GM18951 (cell line): ENCODE measurements around the gene PXDC1.

Experiments used
- POLR2A ChIP-seq: IDR thresholded peaks from 4 replicates; pipeline ENCODE4 v1.6.1; 2011; ENCODE audit warnings: mild to moderate bottlenecking; ENCODE audit not compliant: insufficient read length, insufficient read depth; ENCODE audit errors: extremely low read depth
- in situ Hi-C: fragments of 300-500 bp; cut with MboI; formaldehyde crosslinking; loops from one replicate; pipeline ENCODE4 v1.12.0; 2022; ENCODE audit warnings: low sequenced_read_pairs, mixed read lengths, inconsistent platforms; ENCODE audit not compliant: unreplicated experiment

Gene PXDC1

DNA sequence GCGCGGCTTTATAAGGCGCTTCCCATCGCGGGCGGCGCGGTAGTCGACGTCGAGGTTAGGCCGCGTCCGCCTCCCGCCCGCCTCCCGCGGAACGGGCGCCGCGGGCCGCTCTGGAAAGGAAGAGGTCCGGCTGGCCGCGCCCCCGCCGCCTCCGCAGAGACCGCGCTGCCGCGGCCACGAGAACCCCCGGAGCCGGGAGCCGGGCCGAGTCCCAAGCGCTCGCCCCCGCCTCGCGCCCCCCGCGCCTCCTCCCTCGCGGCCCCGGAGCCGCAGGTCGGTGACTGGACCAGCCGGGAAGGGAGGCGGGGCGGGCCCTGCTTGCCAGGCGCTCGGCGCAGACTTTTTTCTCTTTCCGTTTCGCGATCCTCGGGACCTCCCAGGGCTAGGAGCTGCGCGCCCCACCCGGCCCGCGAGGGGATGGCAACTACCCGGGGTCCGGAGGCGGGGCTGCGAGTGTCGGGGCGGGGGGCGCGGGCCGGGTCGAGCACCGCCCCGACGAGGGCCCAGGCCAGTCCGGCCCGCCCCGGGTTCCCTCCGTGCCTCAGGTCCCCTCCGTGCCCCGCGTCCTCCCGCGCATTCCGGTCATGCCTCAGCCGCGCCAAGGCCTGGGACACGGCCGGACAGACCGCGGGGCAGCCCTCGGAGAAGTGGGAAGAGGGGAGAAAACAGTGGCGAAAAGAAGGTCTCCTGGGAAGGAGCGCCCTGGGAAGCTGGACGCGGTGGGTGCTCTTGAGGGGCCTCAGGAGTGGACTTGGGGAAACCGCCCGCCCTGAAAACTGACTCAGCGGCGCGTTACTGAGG, 417 bp upstream of the PXDC1 start:
- no peak for TF ChIP-seq POLR2A
- in situ Hi-C loops, result no loop called here

- in situ Hi-C loops, result no loop called here
- no peak for TF ChIP-seq POLR2A
Observed at GRCh38 chr6:3750317-3751076, 1.0 kb downstream of the PXDC1 start.

GRCh38 chr6:3749977-3750316, 1.6 kb downstream of the PXDC1 start:
- TF ChIP-seq POLR2A, result no peak
- in situ Hi-C loops, result loop anchor here (10.0 to 25.0 kb wide), 2 partner anchors 225 to 412 kb away; no protein-coding TSS in a partner anchor

DNA sequence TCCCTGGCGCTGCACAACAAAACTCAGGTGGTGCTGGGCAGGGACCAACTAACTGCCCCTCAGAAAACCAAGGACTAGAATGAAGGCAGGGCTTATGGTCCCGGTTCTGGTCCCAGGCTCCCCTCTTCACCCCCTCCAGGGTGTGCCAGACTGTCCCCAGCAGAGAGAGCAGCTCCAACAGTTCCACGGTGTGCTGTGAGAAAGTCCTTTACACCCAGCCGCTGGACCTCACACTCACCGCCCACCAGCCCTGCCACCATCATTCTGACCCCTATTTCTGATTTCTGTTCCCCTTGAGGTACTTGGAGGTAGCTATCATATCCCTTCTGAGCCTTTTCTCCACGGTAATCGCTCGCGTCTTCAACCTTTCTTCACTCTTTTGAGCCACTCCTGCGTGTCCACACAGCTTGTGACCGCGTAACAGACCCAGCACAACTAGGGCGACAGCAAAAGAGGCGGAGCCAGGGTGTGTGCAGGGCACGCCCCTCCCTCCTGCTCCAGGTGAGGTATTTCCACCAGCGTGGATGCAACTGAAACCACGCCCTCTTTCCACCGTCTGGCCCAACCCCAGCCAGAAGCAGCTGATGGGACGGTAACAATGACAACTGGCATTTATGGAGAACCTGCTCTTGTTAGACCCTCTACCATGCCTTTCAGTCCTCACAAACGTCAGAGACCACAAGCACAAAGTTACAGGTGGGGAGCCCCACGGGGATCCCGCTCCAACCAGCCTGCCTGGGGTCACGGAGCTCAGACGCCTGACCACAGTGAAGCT, 2.3 kb downstream of the PXDC1 start:
- in situ Hi-C loops, result loop anchor here (10.0 to 25.0 kb wide), 2 partner anchors 226 to 413 kb away; no protein-coding TSS in a partner anchor
- TF ChIP-seq POLR2A, result no peak

DNA sequence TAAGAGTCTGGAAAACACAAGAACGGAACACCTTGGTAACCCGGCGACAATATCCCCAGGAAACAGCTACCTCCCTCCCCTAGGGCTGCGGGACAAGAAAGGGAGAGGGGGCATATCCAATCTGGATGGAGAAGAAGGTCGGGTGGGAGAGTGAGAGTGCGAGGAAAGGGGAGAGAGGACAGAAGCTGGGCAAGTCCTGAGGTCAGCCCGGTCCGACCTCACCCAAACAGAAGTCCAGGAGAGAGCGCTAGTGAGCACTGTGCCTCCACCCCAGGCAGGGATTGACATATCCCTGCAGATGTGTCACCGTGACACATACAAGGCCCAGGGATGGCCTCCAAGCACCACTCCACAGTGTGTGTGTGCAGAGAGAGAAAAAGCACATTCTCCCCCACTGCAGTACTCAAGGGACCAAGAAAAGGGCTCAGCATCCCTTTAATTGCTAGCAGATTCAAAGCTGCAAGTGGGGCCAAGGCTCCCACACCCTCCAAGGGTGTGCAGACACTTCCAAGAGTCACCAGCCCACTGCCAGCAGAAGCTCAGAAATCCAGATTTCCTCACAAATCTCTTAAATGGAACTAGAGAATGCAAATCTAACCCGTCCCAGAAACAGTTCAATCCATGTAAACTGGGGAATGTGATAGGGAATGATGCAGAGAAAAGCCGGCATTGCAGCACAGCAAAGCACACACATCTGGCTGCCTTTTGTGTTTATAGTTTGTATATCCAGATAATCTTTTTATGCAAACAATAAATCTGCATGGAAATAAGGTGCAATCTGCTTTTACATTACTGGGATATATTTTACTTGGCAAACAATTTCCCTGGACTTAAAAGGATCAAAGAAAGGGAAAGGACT, 3.1 kb downstream of the PXDC1 start:
- TF ChIP-seq POLR2A, result no peak
- in situ Hi-C loops, result loop anchor here (10.0 to 25.0 kb wide), 2 partner anchors 226 to 414 kb away; no protein-coding TSS in a partner anchor

- no peak for TF ChIP-seq POLR2A
- in situ Hi-C loops, result loop anchor here (10.0 to 25.0 kb wide), 2 partner anchors 228 to 415 kb away; no protein-coding TSS in a partner anchor
Observed at GRCh38 chr6:3747100-3747737, 4.3 kb downstream of the PXDC1 start.

GRCh38 chr6:3746696-3747095, 4.8 kb downstream of the PXDC1 start:
- in situ Hi-C loops, result loop anchor here (10.0 to 25.0 kb wide), 2 partner anchors 228 to 416 kb away; no protein-coding TSS in a partner anchor
- TF ChIP-seq POLR2A, result no peak

GRCh38 chr6:3746119-3746691, 5.3 kb downstream of the PXDC1 start:
- in situ Hi-C loops, result loop anchor here (10.0 to 25.0 kb wide), 2 partner anchors 229 to 416 kb away; no protein-coding TSS in a partner anchor
- no peak for TF ChIP-seq POLR2A

DNA sequence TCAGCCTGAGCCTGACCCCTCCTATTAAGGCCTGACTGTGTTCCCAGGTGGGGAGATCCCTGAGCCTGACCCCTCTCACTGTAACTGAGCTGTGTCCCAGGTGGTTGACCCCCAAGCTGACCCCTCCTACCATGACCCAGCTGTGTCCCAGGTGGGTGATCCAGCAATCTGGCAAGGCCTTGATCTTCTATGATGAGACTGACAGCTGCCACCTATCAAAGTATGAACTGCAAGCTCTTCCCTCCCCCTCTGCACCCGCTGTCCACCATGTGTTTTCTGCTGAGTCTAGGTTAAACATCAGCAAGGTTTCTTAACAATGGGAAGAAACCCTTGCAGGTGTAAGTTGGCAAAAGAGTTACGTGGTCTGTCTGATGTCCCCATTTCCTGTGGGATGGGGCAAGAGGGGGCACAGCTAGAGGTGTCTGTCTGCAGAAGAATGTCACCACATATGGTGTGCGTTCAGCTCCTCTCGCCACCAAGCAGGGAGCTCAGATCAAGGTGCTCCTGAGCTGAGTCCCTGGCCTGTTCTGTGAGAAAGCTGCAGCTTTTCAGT, 5.9 kb downstream of the PXDC1 start:
- TF ChIP-seq POLR2A, result no peak
- in situ Hi-C loops, result loop anchor here (10.0 to 25.0 kb wide), 2 partner anchors 229 to 417 kb away; no protein-coding TSS in a partner anchor

DNA sequence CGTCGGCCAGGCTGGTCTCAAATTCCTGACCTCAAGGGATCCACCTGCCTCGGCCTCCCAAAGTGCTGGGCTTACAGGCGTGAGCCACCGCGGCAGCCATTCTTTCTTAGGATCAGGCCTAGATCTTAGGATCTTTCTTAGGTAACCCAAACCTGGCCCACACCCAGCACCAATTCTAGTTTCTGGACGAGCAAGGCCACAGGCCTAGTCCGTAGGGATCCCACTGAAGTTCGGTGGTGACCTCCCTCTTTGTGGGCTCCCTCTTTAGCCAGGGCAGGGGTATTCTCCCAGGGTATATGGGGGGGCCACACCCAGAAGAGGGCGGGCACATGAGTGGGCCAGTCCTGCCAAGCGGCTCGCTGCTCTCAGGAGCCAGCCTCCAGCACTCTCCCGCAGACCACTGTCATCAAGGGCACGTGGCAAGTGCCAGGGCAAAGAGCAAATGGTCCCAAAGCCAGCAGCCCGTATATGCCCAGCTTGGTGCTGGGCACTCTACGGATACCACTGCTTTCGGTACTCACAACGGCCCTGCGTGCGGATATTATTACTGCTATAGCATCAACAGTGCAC, 6.5 kb downstream of the PXDC1 start:
- no peak for TF ChIP-seq POLR2A
- in situ Hi-C loops, result loop anchor here (10.0 to 25.0 kb wide), 2 partner anchors 230 to 417 kb away; no protein-coding TSS in a partner anchor
